ENCODE data around the gene PATJ.

- TF ChIP-seq SIN3A (IDR thresholded peaks at IDR 0.05; ENCODE audit: borderline replicate concordance, insufficient read depth, low read length) (no peak), TAF1 (IDR thresholded peaks at IDR 0.05; ENCODE audit: borderline replicate concordance, insufficient read depth, low read length) (no peak), REST (IDR thresholded peaks at IDR 0.05; ENCODE audit: insufficient read depth in 1 of 2, low read depth in 2 of 2, low read length in 2 of 2) (no peak), POLR2AphosphoS5 (IDR thresholded peaks at IDR 0.05; ENCODE audit: low read depth, low read length) (no peak), FOXP2 (optimal IDR thresholded peaks at IDR 0.05; ENCODE audit: borderline replicate concordance, extremely low read depth, extremely low read length, insufficient read depth) (no peak)
Observed at GRCh38 chr1:62057641-62058290, 315.5 kb downstream of the PATJ start.
